H1 (cell line): Measurements from ENCODE around the gene TIMMDC1. TPM values are rescaled to one million over a fixed set of nuclear protein-coding genes. Genes with fewer than 3 reads are reported as not detected.

ENCODE experiments used
- CTCF ChIA-PET: fragments of 300-600 bp; sonication (Branson Sonifier 250); formaldehyde crosslinking; loops from one replicate; lab custom pipeline; 2021; ENCODE audit not compliant: partially characterized antibody; lab: Charles Lee
- POLR2A ChIA-PET: fragments of 300-600 bp; sonication (Branson Sonifier 250); formaldehyde crosslinking; loops from one replicate; lab custom pipeline; 2021; ENCODE audit warnings: inconsistent platforms; ENCODE audit not compliant: partially characterized antibody; lab: Charles Lee
- DNase-seq, 2 experiments: peaks; one replicate each; pipeline versions ENCODE4 v3.0.0 to v3.0.0-alpha.2; 2010 to 2022; ENCODE audit warnings: low spot score in 2 of 2, low read depth in 1 of 2, mixed read lengths in 1 of 2
- FAIRE-seq: peaks from 2 replicates; lab custom pipeline; 2011; peaks lifted over from hg19 to GRCh38; lab: Jason Lieb, UNC
- H2AFZ ChIP-seq: 2 replicates; pipeline ENCODE4 v1.8.1; 2012; ENCODE audit warnings: low read length, inconsistent platforms
- H2AK5ac ChIP-seq: 2 replicates; pipeline ENCODE4 v1.6.1; 2013; ENCODE audit warnings: low read depth, low read length
- H2BK120ac ChIP-seq: replicated peaks from 2 replicates; pipeline ENCODE3; 2013; ENCODE audit warnings: low read depth, low read length, inconsistent platforms
- H2BK12ac ChIP-seq: 2 replicates; pipeline ENCODE4 v1.6.1; 2013; ENCODE audit warnings: low read depth, low read length
- H2BK15ac ChIP-seq: 2 replicates; pipeline ENCODE4 v1.6.1; 2013; ENCODE audit warnings: low read length
- H2BK20ac ChIP-seq: 2 replicates; pipeline ENCODE4 v1.6.1; 2013; ENCODE audit warnings: low read length
- H2BK5ac ChIP-seq: 2 replicates; pipeline ENCODE4 v1.6.1; 2013; ENCODE audit warnings: low read depth, low read length
- H3K14ac ChIP-seq: 2 replicates; pipeline ENCODE4 v1.6.1; 2013; ENCODE audit warnings: inconsistent platforms; ENCODE audit not compliant: insufficient read length
- H3K18ac ChIP-seq: 2 replicates; pipeline ENCODE4 v1.6.1; 2013; ENCODE audit warnings: low read length; ENCODE audit errors: extremely low read depth
- H3K23ac ChIP-seq: 2 replicates; pipeline ENCODE4 v1.6.1; 2013; ENCODE audit warnings: inconsistent platforms; ENCODE audit not compliant: insufficient read length
- H3K23me2 ChIP-seq: 2 replicates; pipeline ENCODE4 v1.6.1; 2013; ENCODE audit warnings: low read depth, low read length
- H3K27ac ChIP-seq: 2 replicates; pipeline ENCODE4 v1.6.1; 2011; ENCODE audit warnings: low read depth, low read length, inconsistent platforms
- H3K27me3 ChIP-seq, 4 experiments: replicated peaks in 1 of 4; 1 replicate in 1 of 4; 2 replicates in 3 of 4; pipeline versions ENCODE4 v1.6.1 to v1.8.1; 2011 to 2013; ENCODE audit warnings: low read length in 3 of 4, mild to moderate bottlenecking in 3 of 4, inconsistent platforms in 2 of 4, mixed read lengths in 2 of 4, moderate library complexity in 1 of 4; ENCODE audit not compliant: control insufficient read depth in 3 of 4, insufficient read depth in 3 of 4; ENCODE audit errors: extremely low read depth in 1 of 4
- H3K36me3 ChIP-seq, 4 experiments: 2 replicates each; pipeline versions ENCODE4 v1.6.1 to v1.8.1; 2011 to 2013; ENCODE audit warnings: mild to moderate bottlenecking in 4 of 4, low read length in 3 of 4, moderate library complexity in 2 of 4, control low read depth in 1 of 4, inconsistent platforms in 1 of 4; ENCODE audit not compliant: insufficient read depth in 4 of 4, control insufficient read depth in 2 of 4
- H3K4ac ChIP-seq: replicated peaks from 2 replicates; pipeline ENCODE3; 2013; ENCODE audit warnings: low read length, low read depth, mixed read lengths, inconsistent platforms; ENCODE audit not compliant: insufficient read length
- H3K4me1 ChIP-seq, 4 experiments: replicated peaks in 1 of 4; 1 replicate in 1 of 4; 2 replicates in 3 of 4; pipeline versions ENCODE4 v1.6.1 to v1.8.1; 2011 to 2013; ENCODE audit warnings: low read length in 3 of 4, inconsistent platforms in 2 of 4, mixed read lengths in 1 of 4; ENCODE audit not compliant: insufficient read depth in 4 of 4, control insufficient read depth in 3 of 4
- H3K4me2 ChIP-seq, 2 experiments: 2 replicates each; pipeline versions ENCODE4 v1.6.1 to v1.8.1; 2011 to 2013; ENCODE audit warnings: low read depth in 2 of 2, low read length in 2 of 2, control low read depth in 1 of 2, inconsistent platforms in 1 of 2, mild to moderate bottlenecking in 1 of 2; ENCODE audit not compliant: insufficient read depth in 1 of 2
- H3K4me3 ChIP-seq, 4 experiments: fragments of 200-600, 300-600 bp in 1 of 4; sonication (generic), shearing (Covaris generic), sonication (Bioruptor Twin) in 1 of 4; 2 replicates each; pipeline versions ENCODE4 v1.5.1 to v1.8.1; 2011 to 2016; ENCODE audit warnings: low read length in 4 of 4, low read depth in 3 of 4, control low read depth in 2 of 4, inconsistent platforms in 2 of 4, mild to moderate bottlenecking in 2 of 4, mixed read lengths in 1 of 4, moderate library complexity in 1 of 4; ENCODE audit not compliant: insufficient read depth in 2 of 4; ENCODE audit errors: extremely low read depth in 1 of 4
- H3K56ac ChIP-seq: replicated peaks from 2 replicates; pipeline ENCODE3; 2013; ENCODE audit warnings: low read depth, mild to moderate bottlenecking, mixed read lengths, low read length, inconsistent platforms; ENCODE audit not compliant: insufficient read length
- H3K79me1 ChIP-seq: 2 replicates; pipeline ENCODE4 v1.6.1; 2013; ENCODE audit warnings: low read depth, low read length, control low read depth
- H3K79me2 ChIP-seq, 2 experiments: 2 replicates each; pipeline versions ENCODE4 v1.6.1 to v1.8.1; 2012 to 2013; ENCODE audit warnings: low read length in 2 of 2, mild to moderate bottlenecking in 2 of 2, inconsistent platforms in 1 of 2; ENCODE audit not compliant: insufficient read depth in 2 of 2, control insufficient read depth in 1 of 2
- H3K9ac ChIP-seq, 4 experiments: replicated peaks in 1 of 4; 1 replicate in 1 of 4; 2 replicates in 3 of 4; pipeline versions ENCODE4 v1.6.1 to v1.8.1; 2011 to 2013; ENCODE audit warnings: low read depth in 3 of 4, low read length in 3 of 4, control low read depth in 2 of 4, mild to moderate bottlenecking in 2 of 4, moderate library complexity in 2 of 4, inconsistent platforms in 1 of 4; ENCODE audit errors: extremely low read depth in 1 of 4
- H3K9me3 ChIP-seq, 2 experiments: 2 replicates each; pipeline versions ENCODE4 v1.6.1 to v1.8.1; 2012 to 2013; ENCODE audit warnings: mild to moderate bottlenecking in 2 of 2, moderate library complexity in 2 of 2, control low read depth in 1 of 2, inconsistent platforms in 1 of 2, low read depth in 1 of 2, low read length in 1 of 2, mixed read lengths in 1 of 2; ENCODE audit not compliant: insufficient read depth in 2 of 2
- H4K20me1 ChIP-seq, 2 experiments: replicated peaks in 1 of 2; 2 replicates each; pipeline versions ENCODE3 to v1.8.1; 2011 to 2013; ENCODE audit warnings: inconsistent platforms in 2 of 2, low read length in 2 of 2, mild to moderate bottlenecking in 1 of 2; ENCODE audit not compliant: insufficient read depth in 2 of 2, control insufficient read depth in 1 of 2
- H4K5ac ChIP-seq: 2 replicates; pipeline ENCODE4 v1.6.1; 2013; ENCODE audit warnings: low read length, low read depth, mixed read lengths, inconsistent platforms; ENCODE audit not compliant: insufficient read length
- H4K8ac ChIP-seq: 2 replicates; pipeline ENCODE4 v1.8.0; 2013; ENCODE audit warnings: mild to moderate bottlenecking, moderate library complexity, low read length, inconsistent platforms; ENCODE audit not compliant: insufficient read depth; ENCODE audit errors: extremely low read depth
- H4K91ac ChIP-seq: replicated peaks from 2 replicates; pipeline ENCODE3; 2013; ENCODE audit warnings: low read length, mixed read lengths, inconsistent platforms; ENCODE audit not compliant: insufficient read length
- CTBP2 ChIP-seq: IDR thresholded peaks from 2 replicates; pipeline ENCODE4 v1.7.0; 2011; ENCODE audit warnings: borderline replicate concordance, mild to moderate bottlenecking, moderate library complexity, mixed read lengths, low read length; ENCODE audit not compliant: insufficient read depth, insufficient read length
- MAFK ChIP-seq: IDR thresholded peaks from 2 replicates; pipeline ENCODE4 v1.6.1; 2012; ENCODE audit warnings: low read depth, mild to moderate bottlenecking, improper control_type of control experiment, low read length
- WGBS, 2 experiments: shearing (Covaris generic) in 1 of 2; methylation state at CpG; one replicate each; pipeline versions ENCODE4 v1.1.6 to v1.1.7; 2013 to 2015; ENCODE audit warnings: low lambda C conversion rate in 2 of 2, mixed read lengths in 2 of 2, inconsistent platforms in 1 of 2, low coverage in 1 of 2, missing lambda C conversion rate in 1 of 2; ENCODE audit not compliant: insufficient replicate concordance in 2 of 2, insufficient coverage in 1 of 2, insufficient read length in 1 of 2; ENCODE audit errors: extremely low coverage in 1 of 2, missing lambda C conversion rate in 1 of 2; 5-methylcytosine and 5-hydroxymethylcytosine counted together
- polyA plus RNA-seq, 7 experiments: library from polyadenylated mRNA; depleted of rRNA in 3 of 7; stranded (reverse) in 5 of 7; unstranded in 2 of 7; fragments of >200 nt in 5 of 7; fragments of 200-250 nt in 2 of 7; gene quantifications; 1 replicate in 5 of 7; 2 replicates in 1 of 7; 4 replicates in 1 of 7; pipeline versions ENCODE4 v1.2.1 to v1.2.3, GENCODE V29; 2011 to 2013; ENCODE audit warnings: missing spikeins in 2 of 7, mixed read lengths in 2 of 7
- total RNA-seq: library from RNA; stranded (reverse); fragmentation: NEBNext Ultra II Directional; extraction: Animal tissue kit (Norgen Biotek cat#: 25700); gene quantifications from 2 replicates; pipeline ENCODE4 v1.2.1, GENCODE V29; 2021

TIMMDC1 gene
- total and polyA plus RNA-seq, 2 of the 8 experiments (the other 6 are each of a cell fraction or from before 2014, with no cell fraction given), result 80.7 to 128 TPM

GRCh38 chr3:119468041-119468440, 30.3 kb upstream of the TIMMDC1 start:
- no peak overlapping the region for H3K14ac ChIP-seq
- TF ChIP-seq MAFK, result no peak
- TF ChIP-seq CTBP2, result no peak
- TF ChIP-seq, all 59 proteins: peak for 0
- no peak for DNase-seq
- Histone ChIP-seq H2BK15ac (0 out of 2 replicates have a peak overlapping the region, but pooled peaks have one; percentile 75), H2AFZ (peak overlapping the region; percentile 99), H4K20me1 (peaks cover 0 to 1% of the 10 kb centered on the region in 2 experiments), H2BK12ac (no peak overlapping the region), H2BK5ac (peak overlapping the region; percentile 90; the same call in 1 of the 2 replicates), H3K18ac (no peak overlapping the region), H4K91ac (peak overlapping the region; percentile 6), H3K9ac (peak overlapping the region in 1 of 4 experiments; percentile 34; a peak in 2 of 7 replicates), H3K4ac (peak overlapping the region; percentile 65), H3K4me1 (peaks cover 0 to 6% (median 1%) of the 10 kb centered on the region in 4 experiments; a peak in 2 of 7 replicates), H3K27ac (no peak overlapping the region), H3K27me3 (no peaks in the 10 kb centered on the region), H3K4me3 (peak overlapping the region in 3 of 4 experiments; percentile 75 to 88 (median 79); a peak in 4 of 8 replicates), H4K8ac (no peak overlapping the region), H4K5ac (no peak overlapping the region), H2BK120ac (no peak overlapping the region), H3K23ac (no peak overlapping the region), H3K4me2 (peak overlapping the region; percentile 69 to 74), H3K23me2 (peaks cover 11% of the 10 kb centered on the region), H3K36me3 (peaks cover 2 to 17% (median 7%) of the 10 kb centered on the region in 4 experiments; a peak in 3 of 8 replicates), H3K56ac (no peak overlapping the region), H2AK5ac (peak overlapping the region; percentile 53; the same call in 1 of the 2 replicates), H2BK20ac (no peak overlapping the region), H3K79me2 (peaks cover 1 to 11% of the 10 kb centered on the region in 2 experiments), H3K9me3 (no peaks in the 10 kb centered on the region), H3K79me1 (peaks cover 3% of the 10 kb centered on the region; the same call in 1 of the 2 replicates)
- WGBS, 2 experiments, result 77% methylated on average over 2 of the region's 2 CpGs; no CpG with 5 or more reads in 1 of the 2 experiments
- ChIA-PET CTCF (interaction anchor here (0.6 to 1.8 kb wide), 4 partner anchors 27 to 192 kb away, joined by 3 to 6 read pairs (median 4); no protein-coding TSS in a partner anchor), POLR2A (interaction anchor here (0.6 to 2.8 kb wide), 2 partner anchors 28 to 31 kb away, joined by 3 to 27 read pairs; partner anchors contain the start of gene TIMMDC1)
- no peak for FAIRE-seq
